RKO (cell line): ENCODE data around the gene PHF14.

Source experiments
- DNase-seq: peaks from one replicate; pipeline ENCODE4 v3.0.0-alpha.2; 2016; ENCODE audit warnings: low spot score

PHF14 gene

GRCh38 chr7:11120068-11120664, 146.5 kb downstream of the PHF14 start:
- no peak for DNase-seq

GRCh38 chr7:11120675-11121220, 147.1 kb downstream of the PHF14 start:
- no peak for DNase-seq

DNA sequence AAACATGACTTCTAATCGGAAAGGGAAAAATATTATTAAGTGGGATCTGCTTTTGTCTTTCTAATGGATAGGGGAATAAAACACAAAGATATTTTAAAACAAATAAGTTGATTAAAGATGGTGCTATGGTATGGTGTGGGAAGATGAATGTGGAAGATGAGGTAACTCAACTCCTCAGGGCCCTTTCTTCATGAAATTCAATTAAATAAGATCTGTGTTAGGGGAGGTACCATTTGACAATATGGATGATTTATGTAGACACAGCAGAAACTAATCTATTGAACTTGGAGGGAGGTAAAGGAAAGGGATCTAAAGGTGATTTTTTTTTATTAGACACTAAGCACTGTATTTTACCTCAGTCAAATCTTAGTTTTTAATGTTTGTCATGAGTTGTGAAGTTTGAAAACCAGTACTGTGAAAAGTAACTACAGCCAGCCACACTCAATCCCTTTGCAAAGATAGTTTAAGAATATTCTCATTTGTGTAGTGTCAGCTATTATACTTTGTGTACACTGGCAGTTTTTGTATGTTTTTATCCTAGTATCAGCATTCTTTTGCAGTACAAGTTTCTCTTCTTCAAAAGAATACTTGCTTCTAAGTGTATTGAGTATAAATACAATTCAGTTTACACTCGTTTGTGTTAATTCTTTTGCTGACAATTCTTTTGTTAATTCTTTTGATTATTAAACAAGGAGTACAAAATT, 151.3 kb downstream of the PHF14 start:
- no peak for DNase-seq

- no peak for DNase-seq
Observed at GRCh38 chr7:11127114-11127785, 153.6 kb downstream of the PHF14 start.

DNA sequence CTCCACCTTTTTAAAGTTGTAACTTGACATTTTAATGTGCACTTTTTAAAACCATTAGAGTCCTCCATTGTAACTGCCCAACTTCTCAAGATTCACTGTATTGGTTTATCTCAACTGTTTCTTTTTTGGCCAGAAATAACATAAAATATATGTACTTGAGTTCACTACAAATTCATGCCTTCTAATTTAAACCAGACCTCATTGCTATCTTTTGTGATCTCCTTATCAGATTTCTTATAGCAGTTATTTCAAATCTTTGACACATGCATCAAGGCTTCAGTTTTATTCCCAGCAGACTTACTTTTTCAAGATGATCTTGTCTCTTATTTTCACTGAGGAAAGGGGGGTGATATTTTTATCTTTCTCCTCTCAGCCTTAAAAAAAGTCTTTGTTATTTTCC, 154.3 kb downstream of the PHF14 start:
- no peak for DNase-seq

- DNase-seq, result no peak
Observed at GRCh38 chr7:11128498-11128897, 154.8 kb downstream of the PHF14 start.

- DNase-seq, result no peak
Observed at GRCh38 chr7:11130012-11130411, 156.3 kb downstream of the PHF14 start.

GRCh38 chr7:11130601-11131000, 156.9 kb downstream of the PHF14 start:
- no peak for DNase-seq

DNA sequence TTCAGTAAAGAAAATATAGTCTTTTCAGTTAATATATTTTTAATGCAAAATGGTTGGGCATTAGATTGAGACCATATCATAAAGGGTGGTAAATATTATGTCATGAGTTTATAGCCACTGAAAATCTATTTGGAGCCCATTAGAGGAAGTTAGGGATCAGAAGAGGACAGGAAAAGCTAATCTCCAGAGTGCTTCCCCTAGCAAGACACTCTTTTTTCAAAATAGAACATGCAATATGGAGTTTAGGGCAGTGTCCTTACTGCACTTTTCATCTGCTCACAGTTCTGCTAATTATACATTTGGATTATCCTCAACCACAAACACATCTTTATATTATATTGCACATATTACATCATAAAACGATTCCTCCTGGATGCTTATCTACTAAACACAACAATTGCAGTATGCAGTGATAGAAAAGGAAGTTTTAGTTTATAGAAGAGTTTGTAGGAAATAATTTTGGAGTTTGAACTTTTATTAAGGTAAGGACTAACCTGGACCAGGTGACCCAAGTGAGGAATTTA, 159.8 kb downstream of the PHF14 start:
- no peak for DNase-seq

DNA sequence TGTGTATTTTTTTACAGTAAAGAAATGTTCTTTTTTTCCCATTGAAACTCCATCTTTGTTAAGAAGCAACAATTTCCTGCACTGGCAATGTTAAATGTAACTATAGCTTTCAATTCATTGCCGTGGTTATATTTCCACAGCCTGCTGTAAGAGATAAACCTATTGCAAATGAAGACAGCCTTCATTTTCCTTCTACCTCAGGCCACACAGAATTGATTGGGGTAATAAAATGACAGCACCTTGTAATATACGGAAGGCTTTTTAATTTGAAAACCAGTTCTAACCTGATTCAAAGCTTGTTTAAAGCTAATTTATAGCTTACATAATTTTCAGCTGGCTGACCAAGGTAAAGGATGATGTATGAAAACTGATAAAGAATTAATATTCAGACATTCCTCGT, 161.9 kb downstream of the PHF14 start:
- no peak for DNase-seq

GRCh38 chr7:11141541-11141940, 167.9 kb downstream of the PHF14 start:
- no peak for DNase-seq

GRCh38 chr7:11153694-11154093, 180.0 kb downstream of the PHF14 start:
- no peak for DNase-seq

DNA sequence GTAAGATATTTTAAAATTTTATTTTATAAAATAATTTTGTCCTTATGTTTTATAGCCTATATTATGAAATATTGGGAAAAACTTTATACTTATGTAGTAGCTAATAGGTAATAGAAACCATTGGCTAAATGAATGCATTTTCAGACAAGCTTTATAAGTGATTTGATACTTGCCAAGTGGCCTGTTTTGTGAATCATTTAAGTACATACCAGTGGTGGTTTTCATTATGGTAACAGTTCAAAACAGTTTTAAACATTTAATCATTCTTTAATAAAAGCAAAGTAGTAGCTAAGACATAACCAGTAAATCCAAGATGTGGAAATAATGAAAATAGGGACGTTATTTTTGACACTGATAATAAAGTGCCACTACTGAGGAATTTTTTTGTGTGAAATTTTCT, 182.2 kb downstream of the PHF14 start:
- no peak for DNase-seq

DNA sequence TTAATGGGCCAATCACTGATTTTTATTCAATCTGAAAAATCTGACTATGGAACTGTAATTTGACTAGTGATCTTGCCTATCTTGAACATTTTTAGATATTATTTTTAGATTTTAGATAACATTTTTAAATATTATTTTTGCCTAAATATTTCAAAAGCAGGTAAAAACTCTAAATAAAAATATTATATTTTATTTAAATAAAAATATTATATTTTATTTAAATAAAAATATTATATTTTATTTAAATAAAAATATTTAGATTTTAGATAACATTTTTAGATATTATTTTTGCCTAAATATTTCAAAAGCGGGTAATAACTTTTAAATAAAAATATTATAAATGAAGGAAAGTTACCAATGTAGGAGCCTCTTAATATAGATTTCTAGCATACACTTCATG, 187.8 kb downstream of the PHF14 start:
- DNase-seq, result no peak

DNA sequence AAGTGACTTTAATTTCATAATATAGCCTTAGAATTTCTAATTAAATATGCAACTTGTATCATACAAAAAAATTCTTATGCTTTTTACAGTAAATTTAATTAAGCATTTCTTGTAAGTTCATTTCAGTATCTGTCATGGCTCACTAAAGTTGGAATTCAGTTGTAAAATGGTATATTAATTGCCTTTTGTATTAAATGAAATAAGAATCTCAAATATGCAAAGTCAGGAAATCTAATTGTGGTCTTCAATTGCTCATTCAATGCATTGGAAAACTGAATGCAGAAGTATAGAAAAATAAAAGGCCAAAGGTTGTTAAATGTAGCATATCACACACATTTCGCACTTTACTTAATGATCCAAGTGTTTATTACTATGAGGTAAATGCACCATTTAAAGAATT, 189.5 kb downstream of the PHF14 start:
- DNase-seq, result no peak

- no peak for DNase-seq
Observed at GRCh38 chr7:11166051-11166450, 192.4 kb downstream of the PHF14 start.

- no peak for DNase-seq
Observed at GRCh38 chr7:11168650-11169170, 195.0 kb downstream of the PHF14 start.

GRCh38 chr7:11170175-11170574, 196.5 kb downstream of the PHF14 start:
- no peak for DNase-seq

DNA sequence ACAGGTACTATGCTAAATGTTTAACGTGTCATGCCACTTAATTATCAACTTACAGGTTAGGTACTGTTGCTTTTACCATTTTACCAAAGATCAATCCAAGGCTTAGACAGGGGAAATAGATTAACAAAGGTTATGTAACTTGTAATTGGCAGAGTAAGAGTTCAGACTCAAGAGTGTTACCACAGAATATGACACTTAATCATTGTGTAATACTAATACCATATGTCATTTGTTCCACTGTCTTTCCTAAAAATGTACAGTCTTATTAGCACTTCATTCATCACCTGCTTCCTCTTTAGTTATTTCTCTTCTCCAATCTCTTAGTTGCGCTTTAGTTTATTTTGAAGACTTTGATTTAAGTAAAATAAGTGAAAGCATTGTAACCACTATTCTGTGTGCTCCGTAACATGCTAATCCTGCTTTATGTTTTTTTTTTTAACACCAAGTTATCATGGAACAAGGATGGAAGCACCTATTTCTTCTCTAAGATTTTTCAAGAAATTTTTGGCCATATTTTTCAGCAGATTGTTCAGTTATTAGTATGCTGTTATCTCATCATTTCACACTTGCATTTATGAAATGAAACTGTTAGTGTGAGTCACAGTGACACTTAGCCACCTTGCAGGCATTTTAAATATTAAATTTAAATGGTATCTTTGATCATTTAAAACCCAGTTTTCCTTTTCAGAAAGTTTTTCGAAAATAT, 197.3 kb downstream of the PHF14 start:
- DNase-seq, result no peak

DNA sequence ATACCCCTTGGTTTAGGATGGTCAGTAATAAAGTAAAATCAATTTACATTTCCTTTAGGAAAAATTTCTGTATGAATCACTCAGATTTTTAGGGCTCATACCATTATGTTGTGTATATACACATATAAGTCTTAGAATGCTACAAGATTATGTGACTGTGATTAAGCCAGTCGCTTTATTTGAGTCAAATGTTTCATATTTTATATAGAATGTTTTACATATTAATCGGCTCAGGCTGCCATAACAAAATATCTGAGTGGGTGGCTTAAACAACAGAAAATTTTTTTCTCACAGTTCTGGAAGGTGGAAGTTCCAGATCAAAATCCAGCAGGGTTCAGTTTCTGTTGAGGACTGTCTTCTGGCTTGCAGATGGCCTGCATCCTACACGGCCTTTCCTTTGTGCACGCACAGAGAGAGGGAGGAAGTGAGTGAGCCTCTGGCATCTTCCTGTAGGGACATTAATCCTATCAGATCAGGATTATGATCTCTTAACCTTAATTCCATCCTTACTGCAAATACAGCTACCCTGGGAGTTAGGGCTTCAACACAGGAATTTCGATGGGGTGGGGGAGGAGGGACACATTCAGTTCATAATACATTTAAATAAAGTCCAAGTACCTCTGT, 198.0 kb downstream of the PHF14 start:
- no peak for DNase-seq

DNA sequence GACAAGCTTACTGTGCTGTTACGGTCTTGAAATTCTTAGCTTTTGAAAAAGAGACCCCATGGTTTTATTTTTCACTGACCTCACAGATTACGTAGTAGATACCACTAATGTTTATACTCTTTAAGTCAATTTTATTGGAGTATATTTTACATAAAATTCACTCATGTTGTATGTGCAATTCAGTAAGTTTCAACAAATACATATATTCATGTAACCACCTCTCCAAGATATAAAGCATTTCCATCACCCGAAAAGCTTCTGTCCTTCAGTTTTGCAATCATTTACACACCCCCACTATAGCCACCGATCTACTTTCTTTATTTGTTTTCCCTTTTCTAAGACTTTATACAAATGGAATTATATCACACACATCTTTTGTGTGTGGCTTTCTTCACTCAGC, 199.2 kb downstream of the PHF14 start:
- DNase-seq, result no peak

DNA sequence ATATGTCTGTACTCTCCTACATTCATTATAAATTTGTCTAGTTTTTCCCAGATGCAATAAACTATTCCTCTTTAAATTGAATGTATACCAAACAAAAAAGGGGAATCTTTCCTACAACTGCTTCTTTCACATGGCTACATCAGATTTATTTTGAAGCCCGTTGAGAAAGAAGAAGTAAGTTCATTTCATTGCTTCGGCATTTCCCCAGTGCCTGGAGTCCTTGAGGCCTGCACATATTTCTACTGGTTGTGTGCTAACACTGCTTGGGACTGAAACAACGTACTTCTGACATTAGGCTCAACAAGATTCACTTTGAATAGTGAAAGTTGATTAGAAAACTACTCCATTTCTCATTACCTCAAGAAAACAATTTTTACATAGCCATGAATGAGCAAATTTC, 201.7 kb downstream of the PHF14 start:
- DNase-seq, result no peak
